GM19043 (cell line): Measurements from ENCODE around the gene CBLB.
"Not testable (repeated sequence)": the region's sequence is repeated elsewhere in the genome, so short reads cannot be mapped to it uniquely, and the experiment has no call there.

Source experiments
- ATAC-seq: cut with Tn5 transposase; IDR thresholded peaks from one replicate; pipeline ENCODE4 v1.9.1; 2021; ENCODE audit warnings: low read depth; ENCODE audit not compliant: unreplicated experiment

The CBLB gene

GRCh38 chr3:105763659-105764036 is 105.2 kb downstream of the CBLB start:
- no peak for ATAC-seq

DNA sequence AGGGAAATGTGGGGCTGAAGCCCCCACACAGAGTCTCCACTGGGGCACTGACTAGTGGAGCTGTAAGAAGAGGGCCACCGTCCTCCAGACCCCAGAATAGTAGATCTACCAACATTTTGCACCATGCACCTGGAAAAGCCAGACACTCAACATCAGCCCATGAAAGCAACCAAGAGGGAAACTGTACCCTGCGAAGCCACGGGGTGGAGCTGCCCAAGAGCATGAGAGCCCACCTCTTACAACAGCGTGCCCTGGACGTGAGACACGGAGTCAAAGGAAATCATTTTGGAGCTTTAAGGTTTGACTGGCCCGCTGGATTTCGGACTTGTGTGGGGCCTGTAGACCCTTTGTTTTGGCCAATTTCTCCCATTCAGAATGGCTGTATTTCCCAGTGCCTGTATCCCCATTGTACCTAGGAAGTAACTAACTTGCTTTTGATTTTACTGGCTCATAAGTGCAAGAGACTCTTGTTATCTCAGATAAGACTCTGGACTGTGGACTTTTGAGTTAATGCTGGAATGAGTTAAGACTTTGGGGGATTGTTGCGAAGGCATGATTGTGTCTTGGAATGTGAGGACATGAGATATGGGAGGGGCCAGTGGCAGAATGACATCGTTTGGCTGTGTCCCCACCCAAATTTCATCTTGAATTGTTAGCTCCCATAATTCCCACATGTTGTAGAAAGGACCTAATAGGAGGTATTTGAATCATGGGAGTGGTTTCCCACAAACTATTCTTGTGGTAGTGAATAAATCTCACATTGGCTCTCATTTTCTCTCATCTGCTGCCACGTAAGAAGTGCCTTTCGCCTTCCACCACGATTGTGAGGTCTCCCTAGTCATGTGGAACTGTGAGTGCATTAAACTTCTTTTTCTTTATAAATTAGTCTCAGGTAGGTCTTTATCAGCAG is 105.8 kb downstream of the CBLB start:
- ATAC-seq: no peak

GRCh38 chr3:105762214-105762613 is 106.6 kb downstream of the CBLB start:
- not testable (repeated sequence) for ATAC-seq

- no peak for ATAC-seq
Measured at GRCh38 chr3:105759442-105760078, 109.3 kb downstream of the CBLB start.

DNA sequence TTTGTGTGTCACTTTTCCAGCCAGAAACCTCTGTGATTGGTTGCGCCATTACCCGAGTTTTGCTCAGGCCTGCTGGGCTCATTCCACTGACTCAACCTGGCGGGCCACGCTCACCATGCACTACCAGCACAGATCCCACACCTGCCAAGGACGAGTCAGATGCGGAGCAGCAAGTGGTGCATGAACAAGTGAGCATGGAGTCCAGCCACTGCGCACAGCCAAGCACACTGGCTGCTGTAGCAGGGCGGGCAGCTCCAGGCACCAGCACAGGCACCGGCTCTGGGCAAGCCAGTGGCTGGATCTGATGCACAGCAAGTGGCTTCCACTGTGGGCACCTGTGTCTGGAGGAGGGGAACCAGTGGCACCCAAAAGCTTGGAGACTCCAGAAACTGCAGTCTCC is 110.4 kb downstream of the CBLB start:
- ATAC-seq: no peak

- ATAC-seq: no peak
Measured at GRCh38 chr3:105755121-105755886, 113.5 kb downstream of the CBLB start.

- ATAC-seq: peak; percentile 43
Measured at GRCh38 chr3:105752791-105753415, 115.9 kb downstream of the CBLB start.

DNA sequence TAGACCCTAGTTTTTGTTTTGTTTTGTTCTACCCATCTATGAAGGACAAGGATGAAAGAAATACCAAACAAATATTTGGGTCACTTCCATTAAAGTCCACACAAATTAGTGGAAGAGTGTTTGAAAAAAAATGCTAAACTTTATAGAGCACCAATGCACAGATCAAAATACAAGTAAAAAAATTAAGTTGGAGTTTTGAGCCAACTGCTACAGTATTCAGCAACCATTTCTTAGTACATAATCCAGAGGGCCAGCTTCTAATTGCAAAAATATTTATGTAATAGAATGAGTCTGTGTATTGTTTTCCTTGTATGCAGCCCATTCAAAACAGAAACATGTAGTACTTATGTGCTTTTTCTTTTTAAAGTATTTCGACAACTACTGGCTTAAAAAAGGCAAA is 121.1 kb downstream of the CBLB start:
- no peak for ATAC-seq

GRCh38 chr3:105747060-105747541 is 121.7 kb downstream of the CBLB start:
- ATAC-seq: no peak

- ATAC-seq: peak; percentile 89
Measured at GRCh38 chr3:105746231-105746996, 122.4 kb downstream of the CBLB start.

DNA sequence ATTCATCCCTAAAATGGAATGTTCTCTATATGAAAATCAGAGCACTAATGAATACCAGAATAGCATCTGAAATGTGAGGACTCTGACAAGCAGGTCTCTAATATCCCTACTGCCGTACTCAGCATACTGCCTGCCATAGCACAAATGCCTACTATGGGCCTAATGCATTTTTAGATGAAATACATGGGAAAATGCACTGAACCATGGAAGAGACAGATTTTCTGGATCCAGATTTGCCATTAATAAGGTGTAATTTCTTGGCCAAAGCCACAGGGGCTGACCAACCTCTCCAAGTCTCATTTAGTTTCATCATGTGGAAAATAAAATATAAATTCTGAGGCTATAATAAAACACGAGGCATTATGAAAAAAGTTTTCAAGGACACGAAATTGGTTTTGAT is 123.8 kb downstream of the CBLB start:
- ATAC-seq: no peak

DNA sequence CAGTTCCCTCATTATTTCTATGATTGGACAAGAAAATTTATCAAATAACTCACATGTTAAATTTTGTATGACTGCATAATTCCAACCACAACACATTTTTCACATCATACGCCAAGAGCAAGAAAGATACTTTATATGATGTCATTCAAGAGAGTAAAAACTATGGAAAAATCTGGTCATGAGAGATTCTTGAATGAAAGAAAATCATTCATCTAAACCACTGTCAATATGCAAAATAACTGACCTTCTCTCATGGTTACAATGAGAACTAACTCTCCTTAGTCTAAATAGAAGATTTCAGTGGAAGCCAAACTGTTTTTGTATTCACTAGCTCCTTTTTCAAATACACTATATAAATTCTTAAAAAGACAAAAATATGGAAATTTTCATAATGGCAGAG is 124.6 kb downstream of the CBLB start:
- ATAC-seq: no peak

DNA sequence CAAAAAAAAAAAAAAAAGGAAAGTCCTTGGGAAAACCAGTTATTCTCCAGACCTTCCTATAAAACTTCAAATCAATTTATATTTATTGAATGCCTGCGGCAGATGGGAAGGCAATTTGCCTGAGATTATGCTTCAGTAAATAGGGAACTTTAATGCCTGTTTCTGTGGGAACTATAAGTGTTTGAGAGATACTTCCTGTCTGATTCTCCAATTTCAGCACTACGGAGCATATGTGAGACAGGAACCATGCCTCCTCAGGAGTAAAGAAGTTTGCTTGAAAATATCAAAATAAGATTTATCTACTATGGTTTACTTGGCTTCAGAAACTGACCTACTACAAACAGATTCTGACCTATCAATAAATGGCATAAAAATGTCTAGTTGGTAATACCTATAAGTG is 135.5 kb downstream of the CBLB start:
- no peak for ATAC-seq

GRCh38 chr3:105731686-105732085 is 137.1 kb downstream of the CBLB start:
- no peak for ATAC-seq

DNA sequence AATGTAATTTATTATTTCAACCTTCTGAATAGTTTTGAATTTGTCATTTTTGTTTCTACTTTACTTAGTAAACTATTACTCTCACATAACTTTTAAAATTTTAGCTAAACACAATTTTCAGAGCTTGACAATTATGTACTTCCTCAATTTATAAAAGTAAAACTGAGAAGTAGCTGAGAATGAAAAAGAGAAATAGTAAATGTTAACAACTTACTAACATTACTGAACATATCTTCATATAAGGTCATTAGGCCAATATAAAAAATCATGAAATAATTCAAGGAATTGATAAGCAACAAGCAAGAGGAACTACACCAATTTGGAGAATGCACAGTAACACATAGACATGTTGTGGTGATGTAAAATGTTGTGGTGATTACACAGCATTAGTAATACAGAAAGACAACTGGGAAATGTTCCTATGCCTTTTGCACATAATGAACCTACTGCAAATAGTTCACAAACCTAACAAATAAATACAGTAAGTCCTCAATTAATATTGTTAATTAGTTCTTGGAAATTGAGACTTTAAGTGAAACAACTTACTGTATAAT is 137.9 kb downstream of the CBLB start:
- no peak for ATAC-seq

- ATAC-seq: no peak
Measured at GRCh38 chr3:105729667-105730066, 139.1 kb downstream of the CBLB start.

GRCh38 chr3:105728771-105729312 is 140.0 kb downstream of the CBLB start:
- ATAC-seq: no peak

- ATAC-seq: not testable (repeated sequence)
Measured at GRCh38 chr3:105727036-105727435, 141.8 kb downstream of the CBLB start.

DNA sequence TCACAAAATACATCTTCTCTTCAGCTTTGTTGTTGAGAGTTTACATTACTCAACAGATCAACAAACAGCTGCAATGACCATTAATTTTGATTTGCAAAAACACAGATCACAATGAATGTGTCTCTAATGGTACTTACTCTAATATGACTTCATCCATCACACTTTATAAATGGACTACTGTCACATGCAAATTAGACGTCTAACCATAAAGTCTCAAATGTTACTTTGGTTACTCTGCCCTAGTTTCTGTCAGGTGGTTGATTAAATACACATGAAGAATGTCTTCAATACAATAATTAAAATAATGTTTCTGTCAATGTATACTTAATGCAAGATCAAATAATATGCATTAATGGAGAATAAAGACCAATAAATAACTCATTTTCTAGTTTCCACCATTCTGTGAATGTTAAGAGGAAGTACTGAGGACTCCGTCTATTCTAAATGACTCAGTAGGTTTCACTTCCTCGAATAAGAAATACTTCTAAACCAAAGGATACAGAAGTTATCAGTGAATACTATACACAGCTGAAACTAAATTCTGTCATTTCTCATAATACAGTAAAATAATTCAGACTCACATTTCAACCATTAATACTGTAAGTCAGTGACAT is 145.8 kb downstream of the CBLB start:
- peak; percentile 100 for ATAC-seq
